Transverse colon (tissue), 4 donors: Measurements from ENCODE around the gene DARS2. TPM values are rescaled to one million over a fixed set of nuclear protein-coding genes. Genes with fewer than 3 reads are reported as not detected.

ENCODE experiments used
- DNase-seq: peaks from one replicate; pipeline ENCODE4 v3.0.0-alpha.2; 2019
- H3K27ac ChIP-seq, 4 donors: fragments of 200-600 bp; sonication (generic); 2 replicates each; pipeline ENCODE4 v1.5.1; 2016 to 2018; ENCODE audit warnings: inconsistent platforms in 4 of 4
- H3K27me3 ChIP-seq: fragments of 200-600 bp; sonication (generic); 2 replicates; pipeline ENCODE4 v1.5.1; 2017; ENCODE audit warnings: inconsistent platforms
- H3K36me3 ChIP-seq, 4 donors: fragments of 200-600 bp; sonication (generic); 2 replicates each; pipeline ENCODE4 v1.5.1; 2017 to 2019; ENCODE audit warnings: inconsistent platforms in 4 of 4
- H3K4me1 ChIP-seq, 4 donors: fragments of 200-600 bp; sonication (generic); 2 replicates each; pipeline ENCODE4 v1.5.1; 2017 to 2020; ENCODE audit warnings: inconsistent platforms in 4 of 4
- H3K4me3 ChIP-seq, 4 donors: fragments of 200-600 bp; sonication (generic); 1 replicate in 1 of 4; 2 replicates in 3 of 4; pipeline versions ENCODE4 v1.5.1 to v1.6.1; 2017 to 2019; ENCODE audit warnings: inconsistent platforms in 4 of 4
- H3K9me3 ChIP-seq, 2 donors: fragments of 200-600 bp; sonication (generic); 2 replicates each; pipeline ENCODE4 v1.5.1; 2017 to 2019; ENCODE audit warnings: inconsistent platforms in 2 of 2
- EP300 ChIP-seq: sonication (generic); formaldehyde crosslinking; IDR thresholded peaks from one replicate; pipeline ENCODE4 v1.6.1; 2017; ENCODE audit warnings: antibody characterized with exemption, low read depth
- POLR2A ChIP-seq: fragments of 450-650 bp; IDR thresholded peaks from one replicate; pipeline ENCODE4 v1.6.1; 2016; ENCODE audit warnings: antibody characterized with exemption, mild to moderate bottlenecking, moderate library complexity
- POLR2AphosphoS5 ChIP-seq, 3 donors: sonication (generic); formaldehyde crosslinking; IDR thresholded peaks; one replicate each; pipeline ENCODE4 v1.6.1; 2016; ENCODE audit warnings: antibody characterized with exemption in 3 of 3
- WGBS, 2 donors: methylation state at CpG; one replicate each; pipeline ENCODE4 v1.1.5; 2018; ENCODE audit warnings: low coverage in 1 of 2; 5-methylcytosine and 5-hydroxymethylcytosine counted together
- in situ Hi-C, 4 donors: fragments of 200-750 bp; cut with MboI; loops; one replicate each; pipeline versions ENCODE4 v1.15.0 to v1.15.1; 2017; ENCODE audit warnings: low sequenced_read_pairs in 3 of 4, low pct_ligation_motif_present in 1 of 4, low pct_unique_long_range_greater_than_20kb in 1 of 4
- intact Hi-C: fragments of 100-400 bp; cut with DNase I; formaldehyde crosslinking; loops from one replicate; pipeline ENCODE4 v1.15.1; 2023; ENCODE audit warnings: low total_unique reads
- total RNA-seq, 4 donors: library from RNA; depleted of rRNA; stranded (reverse); fragments of >200 nt; gene quantifications; one replicate each; pipeline ENCODE4 v1.1.0, GENCODE V29; 2016
- TF ChIP-seq, protein P1 (sequence below), 5 experiments: fragments of 200-600 bp in 3 of 5; fragments of 450-650 bp in 2 of 5; sonication (generic) in 3 of 5; IDR thresholded peaks; 1 replicate in 2 of 5; 2 replicates in 3 of 5; pipeline ENCODE4 v1.5.1; 2016 to 2017; ENCODE audit warnings: antibody characterized with exemption in 5 of 5, inconsistent platforms in 3 of 5, mild to moderate bottlenecking in 2 of 5, moderate library complexity in 1 of 5

The DARS2 gene
- total RNA-seq: 10 to 100 TPM; 12.0 to 19.7 (median 16.6) TPM

GRCh38 chr1:173824315-173825081 is at the start of gene DARS2, which contains the start of gene CENPL:
Gene DARS2 (plus strand): TSS chr1:173824673. CDS start chr1:173825230, 557 bp downstream.
Gene CENPL (minus strand): TSS chr1:173824883. CDS start chr1:173811299, 13,584 bp downstream.
- Histone ChIP-seq H3K9me3 (no peaks in the 10 kb centered on the region), H3K36me3 (no peaks in the 10 kb centered on the region), H3K4me1 (peaks cover 8 to 32% (median 8%) of the 10 kb centered on the region in 4 donors), H3K4me3 (peak within 1 kb of the TSS; percentile 48 to 89 (median 64)), H3K27ac (peak within 1 kb of the TSS; percentile 91 to 94 (median 92)), H3K27me3 (no peaks in the 10 kb centered on the region)
- TF ChIP-seq, protein P1, sequence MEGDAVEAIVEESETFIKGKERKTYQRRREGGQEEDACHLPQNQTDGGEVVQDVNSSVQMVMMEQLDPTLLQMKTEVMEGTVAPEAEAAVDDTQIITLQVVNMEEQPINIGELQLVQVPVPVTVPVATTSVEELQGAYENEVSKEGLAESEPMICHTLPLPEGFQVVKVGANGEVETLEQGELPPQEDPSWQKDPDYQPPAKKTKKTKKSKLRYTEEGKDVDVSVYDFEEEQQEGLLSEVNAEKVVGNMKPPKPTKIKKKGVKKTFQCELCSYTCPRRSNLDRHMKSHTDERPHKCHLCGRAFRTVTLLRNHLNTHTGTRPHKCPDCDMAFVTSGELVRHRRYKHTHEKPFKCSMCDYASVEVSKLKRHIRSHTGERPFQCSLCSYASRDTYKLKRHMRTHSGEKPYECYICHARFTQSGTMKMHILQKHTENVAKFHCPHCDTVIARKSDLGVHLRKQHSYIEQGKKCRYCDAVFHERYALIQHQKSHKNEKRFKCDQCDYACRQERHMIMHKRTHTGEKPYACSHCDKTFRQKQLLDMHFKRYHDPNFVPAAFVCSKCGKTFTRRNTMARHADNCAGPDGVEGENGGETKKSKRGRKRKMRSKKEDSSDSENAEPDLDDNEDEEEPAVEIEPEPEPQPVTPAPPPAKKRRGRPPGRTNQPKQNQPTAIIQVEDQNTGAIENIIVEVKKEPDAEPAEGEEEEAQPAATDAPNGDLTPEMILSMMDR (IDR thresholded peaks at IDR 0.05): peak in 1 of 5 experiments; percentile 28
- TF ChIP-seq POLR2A (peak; percentile 62), EP300 (no peak), POLR2AphosphoS5 (IDR thresholded peaks at IDR 0.05) (peak; percentile 43 to 69 (median 55))
- intact Hi-C loops: loop anchor here (10.0 kb wide), 1 partner anchor 400 kb away; no protein-coding TSS in a partner anchor
- in situ Hi-C loops: loop anchor here in 3 of 4 donors (10.0 to 25.0 kb wide), 3 partner anchors 387 to 1087 kb away; no protein-coding TSS in a partner anchor
- peak; percentile 96 for DNase-seq
- 0 to 1% methylated on average over 1 to 55 of the region's 55 CpGs for WGBS, 2 donors

DNA sequence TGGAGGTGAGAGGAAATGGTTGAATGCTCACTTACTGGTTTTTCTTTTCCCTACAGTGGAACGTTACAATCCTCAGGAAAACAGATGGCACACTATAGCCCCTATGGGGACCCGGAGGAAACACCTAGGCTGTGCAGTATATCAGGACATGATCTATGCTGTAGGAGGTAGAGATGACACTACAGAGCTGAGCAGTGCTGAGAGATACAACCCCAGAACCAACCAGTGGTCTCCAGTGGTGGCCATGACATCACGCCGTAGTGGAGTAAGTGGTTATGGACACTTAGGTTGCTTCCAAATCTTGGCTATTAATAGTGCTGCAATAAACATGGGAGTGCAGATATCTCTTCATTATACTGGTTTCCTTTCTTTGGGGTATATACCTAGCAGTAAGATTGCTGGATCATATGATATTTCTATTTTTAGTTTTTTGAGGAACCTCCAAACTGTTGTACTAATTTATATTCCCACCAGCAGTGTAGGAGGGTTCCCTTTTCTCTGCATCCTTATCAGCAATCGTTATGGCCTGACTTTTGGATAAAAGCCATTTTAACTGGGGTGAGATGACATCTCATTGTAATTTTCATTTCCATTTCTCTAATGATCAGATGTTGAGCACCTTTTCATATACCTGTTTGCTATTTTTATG is 48.8 kb upstream of the DARS2 start:
- in situ Hi-C loops: no loop called here
- Histone ChIP-seq H3K9me3 (no peaks in the 10 kb centered on the region), H3K4me1 (no peaks in the 10 kb centered on the region), H3K36me3 (peaks cover 0 to 60% (median 16%) of the 10 kb centered on the region in 4 donors), H3K4me3 (no peak overlapping the region), H3K27ac (no peak overlapping the region), H3K27me3 (no peaks in the 10 kb centered on the region)
- 93 to 94% methylated on average over 5 of the region's 5 CpGs for WGBS, 2 donors
- intact Hi-C loops: no loop called here
- TF ChIP-seq, protein P1 (IDR thresholded peaks at IDR 0.05): no peak
- TF ChIP-seq POLR2AphosphoS5 (IDR thresholded peaks at IDR 0.05) (no peak), EP300 (no peak), POLR2A (no peak)
- no peak for DNase-seq

- Histone ChIP-seq H3K36me3 (peaks cover 0 to 83% (median 33%) of the 10 kb centered on the region in 4 donors), H3K4me3 (no peak overlapping the region), H3K27ac (no peak overlapping the region), H3K9me3 (no peaks in the 10 kb centered on the region), H3K4me1 (no peaks in the 10 kb centered on the region), H3K27me3 (no peaks in the 10 kb centered on the region)
- WGBS, 2 donors: 89 to 93% methylated on average over 2 to 4 of the region's 4 CpGs
- intact Hi-C loops (no loop called here), in situ Hi-C loops (no loop called here)
- no peak for DNase-seq
- no peak for TF ChIP-seq EP300
- no peak for TF ChIP-seq POLR2AphosphoS5 (IDR thresholded peaks at IDR 0.05)
- no peak for TF ChIP-seq POLR2A
- TF ChIP-seq, protein P1 (IDR thresholded peaks at IDR 0.05): no peak
Observed at GRCh38 chr1:173779936-173780335, 44.5 kb upstream of the DARS2 start.

DNA sequence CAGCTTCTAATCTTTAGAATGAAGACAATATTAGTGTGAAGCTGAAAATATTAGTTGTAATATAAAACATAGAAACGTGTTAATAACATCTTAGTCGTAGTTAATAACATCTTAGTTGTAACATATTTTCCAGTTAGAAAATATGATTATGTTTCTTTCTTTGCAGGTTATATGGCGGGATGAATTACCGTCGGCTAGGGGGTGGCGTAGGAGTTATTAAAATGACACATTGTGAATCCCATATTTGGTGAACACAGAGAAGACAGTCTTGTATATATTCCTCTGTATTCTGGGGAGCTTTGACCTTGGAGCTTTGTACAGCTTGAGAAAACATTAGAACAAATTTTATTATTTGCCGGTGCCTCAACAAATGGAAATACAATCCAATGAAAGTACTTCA is 39.5 kb upstream of the DARS2 start:
- H3K4me3 ChIP-seq: no peak overlapping the region
- no peak for TF ChIP-seq EP300
- TF ChIP-seq, protein P1 (IDR thresholded peaks at IDR 0.05): no peak
- TF ChIP-seq POLR2A: no peak
- TF ChIP-seq POLR2AphosphoS5 (IDR thresholded peaks at IDR 0.05): no peak
- WGBS, 2 donors: 93 to 95% methylated on average over 7 of the region's 7 CpGs
- no peaks in the 10 kb centered on the region for H3K9me3 ChIP-seq
- H3K27ac ChIP-seq: no peak overlapping the region
- intact Hi-C loops (no loop called here), in situ Hi-C loops (no loop called here)
- no peak for DNase-seq
- peaks cover 0 to 55% (median 28%) of the 10 kb centered on the region in 4 donors for H3K36me3 ChIP-seq
- H3K27me3 ChIP-seq: no peaks in the 10 kb centered on the region
- H3K4me1 ChIP-seq: no peaks in the 10 kb centered on the region
